Prostate gland (tissue), 2 donors: ENCODE data around the gene ACTR2. TPM values are rescaled to one million over a fixed set of nuclear protein-coding genes. Genes with fewer than 3 reads are reported as not detected.

ENCODE experiments used
- DNase-seq: peaks from one replicate; pipeline ENCODE4 v3.0.0-alpha.2; 2019; ENCODE audit warnings: low spot score
- H3K27ac ChIP-seq, 2 donors: fragments of 200-600 bp; sonication (generic); 2 replicates each; pipeline ENCODE4 v1.5.1; 2017 to 2019
- H3K27me3 ChIP-seq: fragments of 200-600 bp; sonication (generic); replicated peaks from 2 replicates; pipeline ENCODE4 v1.5.1; 2019; ENCODE audit not compliant: insufficient read depth
- H3K36me3 ChIP-seq, 2 donors: fragments of 200-600 bp; sonication (generic); 1 replicate in 1 of 2; 2 replicates in 1 of 2; pipeline versions ENCODE4 v1.5.1 to v1.8.1; 2017 to 2019
- H3K4me1 ChIP-seq: fragments of 200-600 bp; sonication (generic); replicated peaks from 2 replicates; pipeline ENCODE4 v1.5.1; 2019
- H3K4me3 ChIP-seq, 2 donors: fragments of 200-600 bp; sonication (generic); 2 replicates each; pipeline ENCODE4 v1.5.1; 2017 to 2019
- H3K9me3 ChIP-seq: fragments of 200-600 bp; sonication (generic); 2 replicates; pipeline ENCODE4 v1.5.1; 2017
- CTCF ChIP-seq, 4 experiments: fragments of 200-600 bp in 2 of 4; fragments of 450-650 bp in 2 of 4; sonication (generic) in 2 of 4; IDR thresholded peaks; 1 replicate in 3 of 4; 2 replicates in 1 of 4; pipeline ENCODE4 v1.5.1; 2016 to 2019; ENCODE audit warnings: antibody characterized with exemption in 4 of 4, mild to moderate bottlenecking in 2 of 4, moderate library complexity in 2 of 4
- POLR2A ChIP-seq: fragments of 450-650 bp; IDR thresholded peaks from one replicate; pipeline ENCODE4 v1.6.1; 2016; ENCODE audit warnings: antibody characterized with exemption, mild to moderate bottlenecking
- POLR2AphosphoS5 ChIP-seq: sonication (generic); formaldehyde crosslinking; IDR thresholded peaks from one replicate; pipeline ENCODE4 v1.6.1; 2017; ENCODE audit warnings: antibody characterized with exemption
- WGBS: methylation state at CpG from one replicate; pipeline ENCODE4 v1.1.5; 2018; 5-methylcytosine and 5-hydroxymethylcytosine counted together
- intact Hi-C: fragments of 100-400 bp; cut with DNase I; formaldehyde crosslinking; loops from one replicate; pipeline ENCODE4 v1.14.2; 2022
- total RNA-seq, 2 donors: library from RNA; depleted of rRNA; stranded (reverse); fragments of >200 nt; gene quantifications; one replicate each; pipeline ENCODE4 v1.1.0, GENCODE V29; 2016

The ACTR2 gene
- total RNA-seq, 2 donors from 2014 or later, result 54.8 to 69.2 TPM

- peak; percentile 73 for DNase-seq
- 59% methylated on average over 19 of the region's 19 CpGs for WGBS
- Histone ChIP-seq H3K4me1 (no peaks in the 10 kb centered on the region), H3K27ac (no peak overlapping the region), H3K36me3 (no peaks in the 10 kb centered on the region), H3K27me3 (no peaks in the 10 kb centered on the region), H3K9me3 (no peaks in the 10 kb centered on the region), H3K4me3 (no peak overlapping the region)
- TF ChIP-seq POLR2AphosphoS5, result peak; percentile 27
- no peak for TF ChIP-seq POLR2A
- peak in 3 of 4 experiments; percentile 46 to 73 (median 71) for TF ChIP-seq CTCF (IDR thresholded peaks at IDR 0.05)
- intact Hi-C loops, result loop anchor here (2.0 to 5.0 kb wide), 2 partner anchors 122 to 270 kb away; no protein-coding TSS in a partner anchor
Observed at GRCh38 chr2:65186872-65187851, 40.5 kb upstream of the ACTR2 start.

- no peaks in the 10 kb centered on the region for H3K9me3 ChIP-seq
- WGBS, result 92% methylated on average over 8 of the region's 8 CpGs
Observed at GRCh38 chr2:65193446-65193845, 34.2 kb upstream of the ACTR2 start.

GRCh38 chr2:65198737-65199136 lies 28.9 kb upstream of the ACTR2 start:
- H3K27me3 ChIP-seq, result no peaks in the 10 kb centered on the region
- H3K36me3 ChIP-seq, result no peaks in the 10 kb centered on the region
- WGBS, result 85% methylated on average over 2 of the region's 2 CpGs
- H3K4me1 ChIP-seq, result no peaks in the 10 kb centered on the region
- no peak for TF ChIP-seq POLR2AphosphoS5
- no peak for TF ChIP-seq CTCF (IDR thresholded peaks at IDR 0.05)
- no peak for TF ChIP-seq POLR2A
- H3K27ac ChIP-seq, result no peak overlapping the region
- no peak for DNase-seq
- H3K4me3 ChIP-seq, result no peak overlapping the region
- intact Hi-C loops, result no loop called here
- H3K9me3 ChIP-seq, result no peaks in the 10 kb centered on the region

More at GRCh38 chr2:65193446-65193845, 34.2 kb upstream of the ACTR2 start:
- intact Hi-C loops, result no loop called here
- DNase-seq, result no peak
- H3K4me3 ChIP-seq, result no peak overlapping the region
- no peaks in the 10 kb centered on the region for H3K4me1 ChIP-seq
- no peaks in the 10 kb centered on the region for H3K36me3 ChIP-seq
- no peak overlapping the region for H3K27ac ChIP-seq
- no peaks in the 10 kb centered on the region for H3K27me3 ChIP-seq
- TF ChIP-seq POLR2A (no peak), CTCF (IDR thresholded peaks at IDR 0.05) (no peak), POLR2AphosphoS5 (no peak)

- no peaks in the 10 kb centered on the region for H3K27me3 ChIP-seq
- H3K27ac ChIP-seq, result no peak overlapping the region
- intact Hi-C loops, result no loop called here
- H3K4me1 ChIP-seq, result no peaks in the 10 kb centered on the region
- no peaks in the 10 kb centered on the region for H3K36me3 ChIP-seq
- no peaks in the 10 kb centered on the region for H3K9me3 ChIP-seq
- no peak for DNase-seq
- H3K4me3 ChIP-seq, result no peak overlapping the region
- WGBS, result 67% methylated on average over 2 of the region's 2 CpGs
- TF ChIP-seq POLR2A (no peak), CTCF (IDR thresholded peaks at IDR 0.05) (no peak), POLR2AphosphoS5 (no peak)
Observed at GRCh38 chr2:65199166-65199565, 28.5 kb upstream of the ACTR2 start.

- Histone ChIP-seq H3K4me3 (no peak overlapping the region), H3K9me3 (no peaks in the 10 kb centered on the region), H3K36me3 (no peaks in the 10 kb centered on the region), H3K27me3 (no peaks in the 10 kb centered on the region), H3K4me1 (no peaks in the 10 kb centered on the region), H3K27ac (no peak overlapping the region)
- no peak for TF ChIP-seq CTCF (IDR thresholded peaks at IDR 0.05)
- TF ChIP-seq POLR2A, result no peak
- TF ChIP-seq POLR2AphosphoS5, result no peak
- WGBS, result 64% methylated on average over 3 of the region's 3 CpGs
- intact Hi-C loops, result no loop called here
- no peak for DNase-seq
Observed at GRCh38 chr2:65199891-65200290, 27.7 kb upstream of the ACTR2 start.
